Raji (cell line): ENCODE data around the gene VWF.

Experiments used
- POLR2A ChIP-seq: IDR thresholded peaks from 2 replicates; pipeline ENCODE4 v1.6.1; 2011; ENCODE audit warnings: low read depth, low read length, control low read depth; ENCODE audit not compliant: insufficient read depth

VWF gene

GRCh38 chr12:5964913-5965900 lies 159.3 kb downstream of the VWF start:
- TF ChIP-seq POLR2A: no peak

- no peak for TF ChIP-seq POLR2A
Observed at GRCh38 chr12:5963515-5963914, 161.0 kb downstream of the VWF start.

- no peak for TF ChIP-seq POLR2A
Observed at GRCh38 chr12:5960783-5961182, 163.7 kb downstream of the VWF start.

GRCh38 chr12:5956987-5957386 lies 167.5 kb downstream of the VWF start:
- TF ChIP-seq POLR2A: no peak

GRCh38 chr12:5954661-5955060 lies 169.8 kb downstream of the VWF start:
- TF ChIP-seq POLR2A: no peak

- TF ChIP-seq POLR2A: no peak
Observed at GRCh38 chr12:5953835-5954586, 170.5 kb downstream of the VWF start.

- TF ChIP-seq POLR2A: no peak
Observed at GRCh38 chr12:5952031-5952430, 172.4 kb downstream of the VWF start.

GRCh38 chr12:5948696-5949095 lies 175.8 kb downstream of the VWF start:
- no peak for TF ChIP-seq POLR2A

- no peak for TF ChIP-seq POLR2A
Observed at GRCh38 chr12:5947006-5947405, 177.5 kb downstream of the VWF start.

GRCh38 chr12:5946388-5946787 lies 178.1 kb downstream of the VWF start:
- no peak for TF ChIP-seq POLR2A

GRCh38 chr12:5945071-5946008 lies 179.1 kb downstream of the VWF start, which contains the start of gene ANO2:
TSS of gene ANO2 (minus strand) at chr12:5945259. CDS start at chr12:5945217, 42 bp downstream.
- TF ChIP-seq POLR2A: no peak

- TF ChIP-seq POLR2A: no peak
Observed at GRCh38 chr12:5944688-5945070, 179.8 kb downstream of the VWF start.

GRCh38 chr12:5944053-5944452 lies 180.4 kb downstream of the VWF start:
- TF ChIP-seq POLR2A: no peak

GRCh38 chr12:5941907-5942306 lies 182.6 kb downstream of the VWF start:
- TF ChIP-seq POLR2A: no peak
